Activated CD8-positive, alpha-beta memory T cell treated with anti-CD3 and anti-CD28 coated beads, Interleukin-2, amount 50 U/mL, for 24 hours (primary cell): Measurements from ENCODE around the gene CEP85L.

Source experiments
- DNase-seq: peaks from one replicate; pipeline ENCODE4 v3.0.0-alpha.2; 2020; ENCODE audit errors: extremely low read depth

The CEP85L gene

DNA sequence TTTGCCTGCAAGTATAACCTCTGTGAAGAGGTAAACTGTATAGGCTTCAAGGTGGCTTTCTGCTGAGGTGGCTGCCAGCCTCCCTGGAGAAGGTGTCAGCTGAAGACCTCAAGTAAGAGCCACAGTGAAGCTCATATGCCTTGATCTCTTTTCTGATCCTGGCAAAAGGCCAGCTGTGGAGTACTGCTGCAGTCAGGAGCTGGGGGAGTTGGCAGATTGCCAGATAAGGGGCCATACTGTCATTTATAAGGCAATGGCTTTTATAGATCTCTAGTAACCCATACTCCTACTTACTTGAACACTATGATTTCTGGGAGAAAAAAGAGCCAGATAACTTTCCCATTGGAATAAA, 8.8 kb upstream of the CEP85L start:
- no peak for DNase-seq

GRCh38 chr6:118659513-118660217, 8.3 kb upstream of the CEP85L start:
- no peak for DNase-seq

GRCh38 chr6:118656847-118657451, 5.6 kb upstream of the CEP85L start:
- DNase-seq = no peak

GRCh38 chr6:118652051-118652615, 742 bp upstream of the CEP85L start:
- no peak for DNase-seq

DNA sequence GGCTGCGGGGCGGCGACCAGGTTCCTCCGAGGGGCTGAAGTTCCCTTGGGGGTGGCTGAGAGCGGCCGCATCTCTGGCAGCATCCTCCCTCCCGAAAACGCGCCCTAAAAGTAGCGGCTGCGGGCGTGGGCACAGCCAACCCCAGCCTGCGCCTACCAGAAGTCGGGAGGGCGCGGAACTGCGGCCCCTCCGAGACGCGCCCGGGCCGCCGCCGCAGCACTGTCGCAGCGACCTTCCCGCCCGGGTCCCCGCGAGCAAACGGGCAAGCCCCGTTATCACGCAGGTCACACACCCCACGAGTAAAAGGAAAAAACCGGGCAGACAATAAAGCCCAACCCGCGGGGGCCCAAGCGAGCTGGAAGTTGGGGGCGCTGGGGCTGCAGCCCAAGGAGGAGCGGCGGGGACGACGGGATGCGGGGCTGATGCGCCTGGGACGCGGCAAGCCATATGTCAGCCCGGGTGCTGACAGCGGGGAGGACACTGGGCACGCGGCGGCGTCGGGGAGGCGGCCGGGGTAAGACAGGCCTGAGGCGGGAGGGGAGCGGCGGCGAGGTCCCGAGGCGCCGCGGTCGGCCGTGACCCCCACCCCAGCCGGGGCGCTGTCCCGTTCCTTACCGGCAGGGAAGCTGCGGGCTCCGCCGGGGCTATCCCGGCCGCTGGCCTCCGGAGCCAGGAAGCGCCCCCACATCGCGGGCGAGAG, 659 bp downstream of the CEP85L start:
- DNase-seq = no peak

DNA sequence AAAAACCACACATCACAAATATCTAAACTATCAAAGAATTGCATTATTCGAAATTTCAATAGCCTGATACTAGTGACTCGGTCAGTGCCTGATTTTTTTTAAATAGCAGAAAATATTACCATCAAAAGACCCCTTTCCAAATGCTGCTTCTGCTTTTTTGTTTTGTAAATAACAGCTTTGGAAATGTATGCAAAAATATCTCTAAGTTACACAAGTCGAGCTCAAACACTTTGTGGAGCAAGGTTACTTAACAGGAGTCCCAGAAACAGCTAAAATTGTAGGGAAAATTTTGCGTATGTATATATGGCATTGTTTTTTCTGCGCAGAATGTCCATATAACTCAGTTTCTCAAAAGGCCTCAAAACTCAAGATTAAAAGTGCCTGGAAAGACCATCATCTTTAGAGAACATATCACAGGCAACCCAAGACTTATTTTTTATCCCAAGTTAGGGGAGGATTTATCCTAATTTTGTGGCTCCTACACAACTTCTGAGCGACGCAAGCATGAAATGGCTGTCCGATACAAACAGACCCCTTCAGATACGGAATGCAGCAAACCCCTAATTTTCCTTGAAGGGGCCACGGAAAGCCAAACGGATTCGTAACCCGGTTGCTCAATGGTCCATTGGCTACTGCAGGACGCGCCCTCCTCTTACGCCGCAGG, 1.3 kb downstream of the CEP85L start:
- no peak for DNase-seq

- DNase-seq = no peak
These were observed 2.4 kb downstream of the CEP85L start for GRCh38 chr6:118648866-118649554.

GRCh38 chr6:118646977-118647376, 4.4 kb downstream of the CEP85L start:
- DNase-seq = no peak

GRCh38 chr6:118645395-118645794, 6.0 kb downstream of the CEP85L start:
- no peak for DNase-seq

- no peak for DNase-seq
These were observed 7.4 kb downstream of the CEP85L start for GRCh38 chr6:118644007-118644406.

GRCh38 chr6:118641042-118641441, 10.3 kb downstream of the CEP85L start:
- DNase-seq = no peak

DNA sequence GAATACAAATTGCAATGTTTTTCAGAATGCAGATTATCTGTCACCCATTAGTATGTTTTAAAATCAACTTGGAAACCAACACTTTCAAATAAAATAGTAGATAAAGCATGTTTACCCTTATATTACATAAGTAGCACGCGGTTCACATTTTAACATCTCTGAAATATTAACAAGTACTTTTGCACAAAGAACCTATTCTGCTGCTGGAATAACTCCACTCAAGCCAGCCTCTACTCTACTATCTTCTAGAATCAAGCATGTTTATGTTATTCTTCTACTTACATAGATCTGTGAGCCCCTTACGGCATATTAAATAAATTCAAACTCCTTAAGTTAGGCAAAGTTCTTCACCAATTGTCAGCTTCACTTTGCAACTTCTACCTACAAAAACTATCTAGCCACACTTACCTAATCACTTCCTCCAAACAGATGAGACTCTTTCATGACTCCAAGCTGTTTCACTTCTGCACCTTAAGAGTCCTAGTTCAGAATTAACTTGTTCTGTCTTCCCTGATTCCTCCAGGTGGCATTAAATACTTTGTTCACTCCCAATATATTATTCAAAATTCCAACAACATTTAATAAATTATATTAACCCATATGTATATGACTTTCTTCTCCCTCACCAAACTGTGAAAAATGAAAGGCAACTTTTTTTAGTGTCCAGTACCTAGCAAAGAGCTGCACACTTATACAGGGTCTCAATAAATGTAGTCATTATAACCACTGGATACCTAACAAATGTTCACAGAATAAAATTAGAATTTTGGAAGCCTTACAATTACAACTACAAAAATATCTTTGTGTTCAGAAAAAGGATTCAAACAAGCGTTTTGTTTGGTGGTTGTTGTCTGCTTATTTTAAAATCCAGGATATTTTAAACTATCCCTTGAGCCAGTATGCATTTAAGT, 12.1 kb downstream of the CEP85L start:
- DNase-seq = no peak

DNA sequence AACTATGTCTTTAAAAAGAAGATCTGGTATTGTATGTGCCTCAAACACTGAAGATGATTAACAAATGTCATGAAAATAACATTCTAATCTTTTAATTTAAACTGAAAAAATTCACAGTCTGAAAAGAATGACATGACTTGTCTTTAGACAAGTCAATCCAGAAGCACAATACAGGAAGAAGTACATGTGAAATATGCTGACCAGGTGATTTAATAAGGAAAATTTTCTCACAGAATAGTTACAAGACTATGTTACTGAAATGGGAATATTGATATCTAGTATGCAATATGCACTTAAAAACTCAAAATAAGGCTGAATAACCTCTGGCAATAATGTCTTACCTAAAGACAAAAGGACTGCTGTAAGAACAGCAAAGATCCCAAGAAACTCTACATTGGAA, 13.1 kb downstream of the CEP85L start:
- no peak for DNase-seq

DNA sequence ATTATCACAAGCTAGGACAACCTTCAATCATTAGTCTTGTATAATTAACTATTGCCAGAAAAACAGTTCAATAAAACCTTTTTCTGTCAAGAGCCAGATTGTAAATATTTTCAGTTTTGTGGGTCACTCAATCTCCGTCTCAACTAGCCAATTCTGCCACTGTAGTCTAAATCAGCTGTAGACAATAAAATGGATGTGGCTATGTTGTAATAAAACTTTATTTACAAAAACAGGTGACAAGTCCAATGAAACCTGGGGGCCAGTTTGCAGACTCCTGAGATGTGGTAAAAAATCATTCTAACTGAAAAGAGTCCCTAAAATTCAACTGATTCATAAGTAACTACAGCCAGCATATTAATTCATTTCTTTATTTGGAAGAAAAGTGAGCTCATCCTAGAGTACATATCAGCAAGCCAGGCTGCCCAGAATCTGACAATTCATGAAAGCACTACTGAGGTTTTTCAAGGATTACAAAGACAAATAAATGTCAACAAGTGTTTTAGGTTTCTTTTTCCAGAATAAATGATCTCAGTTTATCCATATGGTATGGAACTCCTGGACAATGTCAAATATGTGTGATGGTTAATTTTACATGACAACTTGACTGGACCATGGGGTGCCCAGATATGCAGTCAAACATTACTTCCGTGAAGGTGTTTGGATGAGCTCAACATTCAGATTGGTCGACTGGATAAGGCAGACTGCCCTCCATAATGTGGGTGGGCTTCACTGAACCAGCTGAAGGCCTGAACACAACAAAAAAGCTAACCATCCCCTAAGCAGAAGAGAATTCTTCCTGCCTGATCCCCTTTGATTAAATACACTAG, 15.3 kb downstream of the CEP85L start:
- DNase-seq = no peak

- DNase-seq = no peak
These were observed 19.0 kb downstream of the CEP85L start for GRCh38 chr6:118632359-118632758.

- DNase-seq = no peak
These were observed 20.5 kb downstream of the CEP85L start for GRCh38 chr6:118630923-118631322.

DNA sequence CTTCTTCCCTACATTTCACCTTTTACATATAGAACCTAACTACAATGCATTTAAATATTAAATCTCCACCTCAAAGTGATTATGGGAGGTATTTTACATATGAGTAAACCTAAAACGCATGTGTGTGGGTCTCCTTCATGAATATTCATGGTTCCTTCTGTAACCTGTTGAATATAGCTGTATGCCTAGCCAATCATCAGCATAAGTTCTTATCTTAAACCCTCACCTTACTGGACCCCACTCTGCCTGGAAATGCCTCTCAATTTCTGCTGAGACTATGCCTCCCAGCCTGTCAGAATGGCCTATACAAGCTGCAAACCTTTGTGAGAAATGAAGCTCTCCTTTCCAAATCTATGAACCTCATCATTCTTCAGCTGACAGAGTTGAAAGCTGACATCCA, 21.3 kb downstream of the CEP85L start:
- DNase-seq = no peak

GRCh38 chr6:118627724-118628123, 23.7 kb downstream of the CEP85L start:
- no peak for DNase-seq

DNA sequence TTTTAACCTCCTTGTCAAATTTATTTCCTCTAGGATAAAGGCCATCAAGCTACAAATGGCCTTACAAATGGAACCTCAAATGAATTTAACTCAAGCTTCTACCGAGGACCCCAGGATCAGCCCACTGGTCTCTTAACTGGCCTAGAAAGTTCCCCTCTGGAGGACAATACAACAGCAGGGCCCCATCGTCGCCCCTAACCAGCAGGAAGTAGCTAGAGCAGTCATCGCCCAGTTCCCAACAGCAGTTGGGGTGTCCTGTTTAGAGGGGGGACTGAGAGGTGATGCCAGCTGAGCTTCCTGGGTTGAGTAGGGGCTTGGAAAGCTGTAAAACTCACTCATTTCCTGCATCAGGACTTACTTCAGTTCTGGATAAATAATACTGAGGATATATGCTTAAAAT, 25.6 kb downstream of the CEP85L start:
- DNase-seq = no peak
